ENCODE results near the gene SPECC1. TPM values are rescaled to one million over a fixed set of nuclear protein-coding genes. Genes with fewer than 3 reads are reported as not detected.

SPECC1 gene
- total and polyA plus RNA-seq, 7 donors, result 10.9 to 98.3 (median 43.5) TPM

- Histone ChIP-seq H3K9me3 (no peaks in the 10 kb centered on the region), H3K36me3 (no peaks in the 10 kb centered on the region), H3K27me3 (no peaks in the 10 kb centered on the region), H3K4me1 (peaks cover 0 to 20% (median 16%) of the 10 kb centered on the region in 4 donors), H3K4me3 (no peak overlapping the region), H3K27ac (no peak overlapping the region)
- intact Hi-C loops (cut with DNase I), result no loop called here
- no peak for DNase-seq
- no peak for TF ChIP-seq EP300 (IDR thresholded peaks at IDR 0.05)
- TF ChIP-seq POLR2A (IDR thresholded peaks at IDR 0.05), result no peak
- TF ChIP-seq POLR2AphosphoS5 (IDR thresholded peaks at IDR 0.05), result no peak
- TF ChIP-seq, protein P1, sequence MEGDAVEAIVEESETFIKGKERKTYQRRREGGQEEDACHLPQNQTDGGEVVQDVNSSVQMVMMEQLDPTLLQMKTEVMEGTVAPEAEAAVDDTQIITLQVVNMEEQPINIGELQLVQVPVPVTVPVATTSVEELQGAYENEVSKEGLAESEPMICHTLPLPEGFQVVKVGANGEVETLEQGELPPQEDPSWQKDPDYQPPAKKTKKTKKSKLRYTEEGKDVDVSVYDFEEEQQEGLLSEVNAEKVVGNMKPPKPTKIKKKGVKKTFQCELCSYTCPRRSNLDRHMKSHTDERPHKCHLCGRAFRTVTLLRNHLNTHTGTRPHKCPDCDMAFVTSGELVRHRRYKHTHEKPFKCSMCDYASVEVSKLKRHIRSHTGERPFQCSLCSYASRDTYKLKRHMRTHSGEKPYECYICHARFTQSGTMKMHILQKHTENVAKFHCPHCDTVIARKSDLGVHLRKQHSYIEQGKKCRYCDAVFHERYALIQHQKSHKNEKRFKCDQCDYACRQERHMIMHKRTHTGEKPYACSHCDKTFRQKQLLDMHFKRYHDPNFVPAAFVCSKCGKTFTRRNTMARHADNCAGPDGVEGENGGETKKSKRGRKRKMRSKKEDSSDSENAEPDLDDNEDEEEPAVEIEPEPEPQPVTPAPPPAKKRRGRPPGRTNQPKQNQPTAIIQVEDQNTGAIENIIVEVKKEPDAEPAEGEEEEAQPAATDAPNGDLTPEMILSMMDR (IDR thresholded peaks at IDR 0.05), result no peak
- WGBS, 2 donors, result 92 to 93% methylated on average over 11 of the region's 11 CpGs
Observed at GRCh38 chr17:20154286-20155000, 145.3 kb downstream of the SPECC1 start.

GRCh38 chr17:20155258-20156195 is 146.4 kb downstream of the SPECC1 start:
- Histone ChIP-seq H3K27ac (peak overlapping the region; percentile 57 to 72 (median 68)), H3K9me3 (no peaks in the 10 kb centered on the region), H3K27me3 (no peaks in the 10 kb centered on the region), H3K4me1 (peaks cover 0 to 20% (median 16%) of the 10 kb centered on the region in 4 donors), H3K4me3 (peak overlapping the region; percentile 41 to 78 (median 61)), H3K36me3 (no peaks in the 10 kb centered on the region)
- intact Hi-C loops (cut with DNase I), result no loop called here
- peak in 1 of 2 donors; percentile 29 for TF ChIP-seq POLR2A (IDR thresholded peaks at IDR 0.05)
- TF ChIP-seq POLR2AphosphoS5 (IDR thresholded peaks at IDR 0.05), result peak in 3 of 4 donors; percentile 20 to 70 (median 39)
- TF ChIP-seq EP300 (IDR thresholded peaks at IDR 0.05), result no peak
- TF ChIP-seq, protein P1 (IDR thresholded peaks at IDR 0.05), result no peak
- peak; percentile 95 for DNase-seq
- 10 to 11% methylated on average over 69 of the region's 69 CpGs for WGBS, 2 donors

GRCh38 chr17:20156196-20157000 is 147.2 kb downstream of the SPECC1 start:
- intact Hi-C loops (cut with DNase I), result no loop called here
- no peak for DNase-seq
- Histone ChIP-seq H3K27ac (peak overlapping the region; percentile 57 to 72 (median 68)), H3K4me3 (peak overlapping the region; percentile 41 to 78 (median 61)), H3K4me1 (peaks cover 0 to 20% (median 16%) of the 10 kb centered on the region in 4 donors), H3K9me3 (no peaks in the 10 kb centered on the region), H3K27me3 (no peaks in the 10 kb centered on the region), H3K36me3 (no peaks in the 10 kb centered on the region)
- TF ChIP-seq POLR2AphosphoS5 (IDR thresholded peaks at IDR 0.05) (no peak), EP300 (IDR thresholded peaks at IDR 0.05) (no peak), POLR2A (IDR thresholded peaks at IDR 0.05) (no peak)
- TF ChIP-seq, protein P1 (IDR thresholded peaks at IDR 0.05), result no peak
- WGBS, 2 donors, result 1% methylated on average over 72 of the region's 72 CpGs

- intact Hi-C loops (cut with DNase I), result no loop called here
- no peak for TF ChIP-seq POLR2AphosphoS5 (IDR thresholded peaks at IDR 0.05)
- TF ChIP-seq EP300 (IDR thresholded peaks at IDR 0.05), result no peak
- no peak for TF ChIP-seq POLR2A (IDR thresholded peaks at IDR 0.05)
- TF ChIP-seq, protein P1 (IDR thresholded peaks at IDR 0.05), result no peak
- no peak for DNase-seq
- no peak overlapping the region for H3K27ac ChIP-seq
- H3K4me3 ChIP-seq, result peak overlapping the region in 3 of 4 donors; percentile 56 to 78 (median 66)
- H3K4me1 ChIP-seq, result peaks cover 0 to 20% (median 16%) of the 10 kb centered on the region in 4 donors
- no peaks in the 10 kb centered on the region for H3K9me3 ChIP-seq
- no peaks in the 10 kb centered on the region for H3K36me3 ChIP-seq
- no peaks in the 10 kb centered on the region for H3K27me3 ChIP-seq
- 19 to 68% methylated on average over 12 of the region's 12 CpGs for WGBS, 2 donors
Observed at GRCh38 chr17:20157001-20157310, 147.8 kb downstream of the SPECC1 start.

Data from sigmoid colon (tissue), 7 donors.